GM18508 (cell line): ENCODE data around the gene RAB40B.

Source experiments
- ATAC-seq: cut with Tn5 transposase; IDR thresholded peaks from one replicate; pipeline ENCODE4 v1.9.1; 2021; ENCODE audit warnings: moderate number of reproducible peaks; ENCODE audit not compliant: insufficient read depth, unreplicated experiment

RAB40B gene

GRCh38 chr17:82694647-82695046 is 3.9 kb downstream of the RAB40B start:
- no peak for ATAC-seq

DNA sequence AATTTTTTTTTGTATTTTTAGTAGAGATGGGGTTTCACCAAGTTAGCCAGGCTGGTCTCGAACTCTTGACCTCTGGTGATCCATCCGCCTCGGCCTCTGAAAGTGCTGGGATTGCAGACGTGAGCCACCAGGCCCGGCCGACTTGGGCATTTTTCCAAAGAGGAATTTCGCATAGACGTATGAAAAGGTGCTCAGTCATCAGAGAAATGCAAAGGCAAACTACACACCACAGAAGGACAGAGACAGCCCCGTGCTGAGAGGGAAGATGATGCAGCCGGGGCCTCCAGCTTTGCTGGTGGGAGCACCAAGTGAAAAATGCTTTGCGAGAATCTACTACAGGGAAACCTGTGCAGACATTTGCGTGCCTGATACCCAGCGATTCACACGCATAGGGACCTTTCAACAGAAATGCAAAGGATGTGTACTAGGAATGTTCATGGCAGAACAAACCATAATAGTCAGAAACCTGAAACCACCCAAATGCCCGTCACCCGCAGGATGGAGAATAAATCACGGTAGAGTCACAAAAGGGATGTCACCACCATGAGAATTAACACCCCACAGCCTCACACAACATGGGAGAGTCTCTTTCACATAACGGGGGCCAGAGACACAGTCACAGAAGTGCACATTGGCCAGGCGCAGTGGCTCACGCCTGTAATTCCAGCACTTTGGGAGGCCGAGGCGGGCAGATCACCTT is 5.2 kb downstream of the RAB40B start:
- no peak for ATAC-seq

DNA sequence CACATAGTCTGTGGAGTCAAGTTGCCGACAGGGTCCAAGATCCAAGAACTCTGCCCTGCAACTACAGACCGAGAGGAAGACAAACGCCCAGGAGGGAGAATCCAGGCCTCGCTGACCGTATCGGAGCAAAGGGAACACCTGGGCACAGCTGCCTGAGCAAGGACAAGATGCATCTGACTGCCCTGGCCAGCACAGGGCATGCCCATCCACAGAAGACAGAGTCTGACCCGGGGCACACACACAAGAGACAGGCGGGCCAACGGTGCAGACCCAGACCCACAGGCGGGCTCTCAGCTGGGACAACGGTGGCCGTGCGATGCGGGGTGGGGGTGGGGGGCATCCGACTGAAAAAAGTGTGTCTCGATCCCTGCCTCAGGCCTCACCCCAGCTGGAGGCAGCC is 6.2 kb downstream of the RAB40B start:
- ATAC-seq, result no peak

DNA sequence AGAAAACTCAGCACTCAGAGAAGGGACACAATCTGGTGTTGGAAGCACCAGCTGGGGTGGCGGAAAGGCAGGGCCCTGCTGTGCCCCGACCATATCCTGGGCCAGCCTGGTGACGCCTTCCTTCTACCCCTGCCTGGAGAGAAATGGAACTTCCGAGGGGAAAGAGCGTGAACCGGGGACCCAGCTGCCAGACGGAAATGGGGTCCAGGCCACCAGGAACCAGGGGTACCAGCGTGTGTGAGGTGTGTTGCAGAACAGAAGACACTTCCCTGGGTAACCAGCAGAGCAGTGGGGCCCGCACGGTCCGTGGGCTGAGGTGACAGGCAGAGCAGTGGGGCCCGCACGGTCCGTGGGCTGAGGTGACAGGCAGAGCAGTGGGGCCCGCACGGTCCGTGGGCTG is 6.8 kb downstream of the RAB40B start:
- ATAC-seq, result no peak

DNA sequence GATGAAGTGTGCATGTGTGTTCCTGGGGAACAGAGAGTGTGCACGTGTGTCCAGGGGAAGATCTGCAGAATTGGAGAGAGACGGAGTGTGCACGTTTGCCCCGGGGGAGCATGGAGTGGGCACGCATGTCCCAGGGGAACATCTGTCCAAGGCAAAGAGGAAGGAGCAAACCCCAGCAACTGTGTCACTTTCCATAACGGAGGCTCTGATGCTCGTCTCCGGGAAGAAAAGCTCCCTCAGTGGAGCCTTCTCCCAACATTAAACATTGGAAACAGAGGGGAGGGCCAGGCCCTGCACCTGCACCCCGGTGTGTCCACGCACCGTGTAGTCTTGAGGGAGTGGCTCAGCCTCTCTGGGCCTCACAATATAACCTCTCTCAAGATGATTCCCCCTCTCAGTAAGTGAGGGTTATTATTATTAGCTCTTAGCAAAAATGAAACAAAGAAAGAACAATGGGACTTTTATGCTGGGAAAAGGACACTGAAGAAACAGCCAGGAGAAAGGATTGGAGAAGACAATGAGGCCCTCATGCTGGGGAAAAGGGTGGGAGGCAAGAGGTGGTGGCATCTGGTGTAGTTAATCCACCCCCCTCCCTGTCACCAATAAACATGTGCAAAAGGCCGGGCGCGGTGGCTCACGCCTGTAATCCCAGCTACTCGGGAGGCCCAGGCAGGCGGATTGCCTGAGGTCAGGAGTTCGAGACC is 7.6 kb downstream of the RAB40B start:
- ATAC-seq, result no peak

DNA sequence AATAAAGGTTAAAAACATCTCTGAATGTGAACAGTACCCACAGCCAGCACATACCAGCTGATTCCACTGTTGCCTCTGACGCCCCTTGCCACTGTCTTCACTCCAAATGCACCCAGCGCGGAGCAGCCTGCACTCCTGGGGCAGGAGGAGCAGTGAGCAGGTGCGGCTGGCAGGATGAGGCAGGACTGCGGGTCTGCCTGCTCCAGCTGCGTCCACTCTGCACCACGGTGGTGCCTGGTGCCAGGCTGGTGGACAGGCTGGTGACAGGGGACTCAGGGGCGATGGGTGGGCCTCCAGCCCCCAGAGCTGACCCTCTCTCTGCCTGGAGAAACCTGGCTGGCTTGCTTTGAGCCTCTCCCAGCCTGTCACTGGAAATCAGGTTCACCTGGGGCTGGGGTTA is 9.4 kb downstream of the RAB40B start:
- no peak for ATAC-seq

DNA sequence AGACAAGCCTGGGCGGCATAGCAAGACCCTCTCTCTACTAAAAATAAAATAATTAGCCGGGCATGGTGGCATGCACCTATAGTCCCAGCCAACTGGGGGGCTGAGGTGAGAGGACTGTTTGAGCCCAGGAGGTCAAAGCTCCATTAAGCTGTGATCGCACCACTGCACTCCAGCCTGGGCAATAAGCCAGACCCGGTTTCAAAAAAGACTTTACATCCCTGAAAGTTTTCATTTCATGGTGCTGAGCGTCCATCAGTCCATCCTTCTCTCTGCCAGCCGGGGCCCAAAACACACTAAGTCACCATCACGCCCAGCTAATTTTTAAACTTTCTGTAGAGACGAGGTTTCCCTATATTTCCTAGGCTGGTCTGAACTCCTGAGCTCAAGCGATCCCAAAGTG is 10.6 kb downstream of the RAB40B start:
- no peak for ATAC-seq

GRCh38 chr17:82687375-82687861 is 11.1 kb downstream of the RAB40B start:
- no peak for ATAC-seq

DNA sequence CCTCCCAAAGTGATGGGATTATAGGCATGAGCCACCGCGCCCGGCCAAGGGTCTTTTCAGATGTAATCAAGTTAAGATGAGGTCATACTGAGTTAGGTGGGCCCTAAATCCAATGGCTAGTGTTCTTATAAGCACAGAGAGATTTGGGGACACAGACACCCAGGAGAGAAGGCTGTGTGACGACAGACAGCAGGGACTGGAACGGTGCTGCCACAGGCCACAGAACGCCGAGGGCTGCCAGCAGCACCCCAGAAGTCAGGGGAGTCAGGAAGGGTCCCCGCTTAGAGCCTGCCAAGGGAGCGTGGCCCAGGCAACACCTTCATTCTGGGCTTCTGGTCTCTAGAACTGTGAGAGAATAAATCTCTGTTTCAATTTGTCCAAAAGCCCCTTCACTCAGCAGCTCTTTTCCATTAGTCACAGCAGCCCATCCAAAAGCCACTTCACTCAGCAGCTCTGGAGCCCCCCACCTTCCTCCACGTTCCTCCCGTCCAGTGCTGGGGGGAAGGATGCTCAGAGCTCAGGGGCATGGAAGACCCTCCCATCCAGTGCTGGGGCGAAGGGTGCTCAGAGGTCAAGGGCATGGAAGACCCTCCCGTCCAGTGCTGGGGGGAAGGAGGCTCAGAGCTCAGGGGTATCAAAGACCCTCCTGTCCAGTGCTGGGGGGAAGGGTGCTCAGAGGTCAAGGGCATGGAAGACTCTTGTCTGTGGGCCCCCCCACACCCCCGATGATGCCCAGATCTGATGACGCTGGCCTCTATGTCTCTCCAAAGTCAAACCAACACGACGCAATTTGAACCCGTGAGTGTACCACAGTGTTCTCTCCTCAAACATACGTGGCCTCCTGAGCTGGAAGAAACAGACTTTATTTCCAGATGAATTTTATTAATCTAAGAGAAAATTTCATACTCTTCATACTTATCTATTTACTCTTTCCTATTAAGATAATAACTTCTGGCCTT is 11.9 kb downstream of the RAB40B start:
- ATAC-seq, result no peak

DNA sequence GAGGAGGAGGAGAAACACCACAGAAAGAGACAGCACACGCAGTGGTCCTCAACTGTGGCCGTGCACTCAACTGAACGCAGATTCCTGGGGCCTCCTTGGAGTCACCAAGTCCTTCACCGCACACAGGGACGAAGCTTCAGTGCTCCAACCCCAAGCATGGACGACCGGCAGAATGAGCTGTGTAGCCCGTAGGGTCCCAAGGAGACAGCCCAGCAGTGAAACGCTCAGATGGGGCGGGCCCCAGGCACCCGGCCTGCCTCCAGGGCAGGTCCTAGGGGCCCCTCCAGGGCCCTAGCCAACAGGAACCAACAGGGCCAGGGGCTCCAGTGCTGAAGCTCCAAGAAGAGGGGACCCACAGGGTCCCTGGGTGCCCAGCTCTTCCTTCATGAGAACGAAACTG is 13.2 kb downstream of the RAB40B start:
- no peak for ATAC-seq

GRCh38 chr17:82684228-82684841 is 14.2 kb downstream of the RAB40B start:
- no peak for ATAC-seq

DNA sequence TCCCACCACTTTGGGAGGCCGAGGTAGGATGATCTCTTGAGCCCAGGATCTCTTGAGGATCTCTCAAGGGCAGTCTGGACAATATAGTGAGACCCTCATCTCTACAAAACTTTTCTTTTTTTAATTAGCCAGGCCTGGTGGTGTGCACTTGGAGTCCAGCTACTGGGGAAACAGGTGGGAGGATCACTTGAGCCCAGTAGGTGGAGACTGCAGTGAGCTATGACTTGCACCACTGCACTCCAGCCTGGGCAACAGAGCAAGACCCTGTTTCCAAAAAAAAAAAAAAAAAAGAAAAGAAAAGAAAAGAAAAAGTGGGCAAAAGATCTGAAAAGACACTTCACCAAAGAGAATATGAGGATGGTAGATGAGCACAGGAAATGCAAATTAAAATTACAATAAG is 15.0 kb downstream of the RAB40B start:
- ATAC-seq, result no peak

DNA sequence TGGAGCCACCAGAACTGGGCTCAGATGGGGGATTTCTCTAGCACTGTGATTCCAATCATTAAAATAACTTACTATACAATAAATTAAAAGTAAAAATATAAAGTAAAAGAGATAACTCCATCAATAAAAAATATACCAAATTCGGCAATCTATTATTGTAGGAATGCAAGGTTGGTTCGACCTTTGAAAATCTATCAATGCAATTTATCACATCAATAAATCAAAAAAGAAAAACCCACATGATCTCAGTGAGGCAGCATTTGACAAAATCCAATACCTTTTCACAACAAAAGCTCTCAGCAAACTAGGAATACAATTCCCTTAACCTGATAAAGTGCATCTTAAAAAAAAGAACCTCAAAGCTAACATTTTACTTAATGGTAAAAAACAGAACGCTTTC is 17.0 kb downstream of the RAB40B start:
- no peak for ATAC-seq

DNA sequence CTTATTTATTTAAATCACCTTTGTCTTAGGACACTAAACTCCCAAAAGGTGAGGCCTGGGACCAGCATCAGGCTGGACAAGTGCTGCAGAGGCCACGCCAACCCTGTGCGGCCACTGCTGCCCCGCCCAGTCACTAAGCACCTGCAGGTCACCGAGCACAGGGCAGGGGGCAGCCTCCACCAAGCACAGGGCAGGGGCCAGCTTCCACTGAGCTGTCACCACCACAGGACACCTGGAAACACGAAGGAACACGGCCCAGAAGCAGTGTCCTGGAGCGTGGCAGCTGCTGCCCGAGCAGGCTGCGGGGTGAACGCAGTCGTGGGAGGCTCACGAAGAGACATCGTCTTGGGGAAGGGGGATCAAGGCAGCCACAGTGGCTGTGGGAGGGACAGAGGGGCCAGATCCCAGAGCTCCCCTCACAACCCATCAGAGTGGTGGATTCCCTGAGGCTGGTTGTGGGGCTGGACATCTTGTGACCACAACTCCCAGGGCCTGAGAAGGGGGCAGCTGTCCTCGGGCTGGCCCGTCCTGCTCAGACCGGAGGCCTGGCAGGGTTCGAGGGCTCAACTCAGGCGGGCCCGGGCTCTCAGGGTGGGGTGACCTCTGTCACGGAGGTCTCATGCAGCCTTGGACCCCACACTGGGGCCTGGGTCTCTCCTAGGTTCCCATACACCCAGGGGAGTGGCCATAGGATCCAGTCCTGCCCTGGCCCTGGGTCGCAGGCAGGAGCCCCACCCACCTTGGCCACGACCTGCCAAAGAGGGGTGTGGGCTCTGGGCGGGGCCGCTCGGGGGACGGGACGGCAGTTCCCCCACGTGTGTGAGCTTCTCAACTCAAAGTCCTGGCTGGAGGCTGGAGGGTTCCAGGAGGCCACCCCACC is 18.7 kb downstream of the RAB40B start:
- no peak for ATAC-seq

DNA sequence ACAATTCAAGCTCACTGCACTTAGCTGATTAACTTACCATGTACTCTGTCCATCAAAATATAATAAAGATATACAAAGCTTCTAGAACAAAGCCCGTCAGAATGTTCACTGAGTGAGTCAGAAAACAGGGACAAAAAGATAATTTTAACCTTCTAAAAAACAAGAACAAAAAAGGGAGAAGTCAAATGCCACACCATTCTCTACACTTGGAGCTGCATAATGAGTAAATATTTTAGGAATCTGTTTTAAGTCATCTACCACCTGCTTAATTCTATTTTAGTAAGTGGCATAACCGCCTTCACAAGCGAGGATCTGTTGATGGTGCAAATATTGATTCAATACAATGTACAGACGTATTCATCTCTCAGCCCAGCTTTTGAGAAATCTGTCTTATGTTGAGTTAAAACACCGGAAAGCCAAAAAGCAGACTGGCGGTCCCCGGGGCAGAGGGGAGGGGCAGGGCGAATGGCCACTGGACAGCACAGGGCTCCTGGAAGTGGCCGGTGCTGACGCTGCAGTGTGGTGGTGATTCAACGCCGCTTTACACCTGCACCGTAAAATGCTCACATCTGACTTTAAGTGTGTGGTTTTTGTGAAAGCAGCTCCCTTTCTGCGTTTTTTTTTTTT is 20.1 kb downstream of the RAB40B start:
- no peak for ATAC-seq

DNA sequence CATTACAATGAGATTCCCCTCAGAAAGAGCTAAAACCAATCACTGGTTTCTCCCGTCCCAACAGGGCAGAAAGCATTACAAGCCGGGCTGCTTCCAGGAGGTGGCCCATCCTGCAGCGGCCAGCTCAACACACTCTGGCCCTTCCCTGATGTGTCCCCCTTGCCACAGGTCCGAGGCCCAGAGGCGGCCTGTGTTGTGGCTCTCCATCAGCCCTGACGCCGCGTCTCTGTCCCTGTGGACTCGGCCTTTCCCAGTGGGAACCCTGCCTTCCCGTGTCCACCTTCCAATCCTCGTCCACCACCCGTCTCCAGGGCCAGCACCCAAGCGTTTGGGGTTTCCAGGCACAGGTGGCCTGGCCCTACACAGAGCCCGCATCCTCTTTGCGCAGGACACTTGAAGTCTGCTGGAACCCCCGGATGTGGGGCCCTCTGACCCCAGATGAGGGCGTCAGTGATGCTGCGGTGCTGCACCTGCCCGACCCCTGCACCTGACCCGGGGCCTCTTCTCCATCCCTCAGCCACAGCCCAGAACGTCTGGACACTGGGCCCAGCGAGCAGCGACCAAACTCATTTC is 21.1 kb downstream of the RAB40B start:
- no peak for ATAC-seq

DNA sequence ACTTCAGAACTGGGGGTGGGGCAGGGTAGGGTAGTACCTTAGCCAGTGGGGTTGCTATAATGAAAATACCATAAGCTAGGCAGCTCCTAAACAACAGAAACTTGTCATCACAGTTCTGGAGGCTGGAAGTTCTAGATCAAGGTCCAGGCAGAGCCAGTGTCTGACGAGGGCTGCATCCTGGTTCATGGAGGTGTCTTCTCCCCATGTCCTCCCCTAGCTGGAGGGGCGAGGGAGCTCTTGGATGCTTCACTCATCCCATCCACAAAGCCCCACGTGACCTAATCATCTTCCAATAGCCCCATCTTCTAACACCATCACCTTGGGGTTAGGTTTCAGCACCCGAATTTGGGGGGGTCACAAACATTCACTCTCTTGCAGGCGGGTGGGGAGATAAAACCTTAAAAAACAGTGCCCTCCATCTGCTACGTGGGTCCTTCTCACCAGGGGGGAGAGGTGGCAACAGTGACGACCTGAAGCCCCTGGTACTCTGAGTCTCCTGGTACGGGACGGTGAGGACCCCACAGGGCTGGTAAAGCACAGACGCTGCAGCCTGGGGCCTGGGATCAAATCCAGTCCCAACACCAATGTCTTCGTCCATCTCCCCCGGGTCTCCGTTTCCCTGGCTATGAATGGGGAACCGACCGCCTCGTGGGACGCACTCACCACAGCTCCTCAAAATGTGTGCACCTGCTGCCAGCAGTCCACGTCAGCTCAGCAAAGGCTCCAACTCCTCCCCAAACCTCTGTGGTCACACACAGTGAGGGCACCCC is 22.8 kb downstream of the RAB40B start:
- no peak for ATAC-seq
